GM10266 (cell line): ENCODE measurements around the gene TSPAN4.

Experiments used
- DNase-seq: peaks from one replicate; pipeline ENCODE4 v3.0.0; 2012; ENCODE audit errors: extremely low spot score
- CTCF ChIP-seq: IDR thresholded peaks from 2 replicates; pipeline ENCODE4 v1.5.1; 2012; ENCODE audit warnings: mild to moderate bottlenecking, low read depth; ENCODE audit not compliant: control insufficient read depth, insufficient read depth; ENCODE audit errors: missing control alignments

TSPAN4 gene

GRCh38 chr11:872799-873198, 30.1 kb downstream of the TSPAN4 start:
- no peak for TF ChIP-seq CTCF
- DNase-seq = no peak

- no peak for DNase-seq
- TF ChIP-seq CTCF = no peak
Observed at GRCh38 chr11:873706-874105, 31.1 kb downstream of the TSPAN4 start.

GRCh38 chr11:875203-875602, 32.6 kb downstream of the TSPAN4 start:
- no peak for TF ChIP-seq CTCF
- no peak for DNase-seq

GRCh38 chr11:875769-876301, 33.2 kb downstream of the TSPAN4 start:
- TF ChIP-seq CTCF = no peak
- DNase-seq = no peak

GRCh38 chr11:876545-876944, 33.9 kb downstream of the TSPAN4 start:
- TF ChIP-seq CTCF = no peak

GRCh38 chr11:877565-877964, 34.9 kb downstream of the TSPAN4 start:
- no peak for DNase-seq
- TF ChIP-seq CTCF = no peak

More at GRCh38 chr11:876545-876944, 33.9 kb downstream of the TSPAN4 start:
- no peak for DNase-seq

- no peak for TF ChIP-seq CTCF
- DNase-seq = no peak
Observed at GRCh38 chr11:880447-880846, 37.8 kb downstream of the TSPAN4 start.
